Activated naive CD4-positive, alpha-beta T cell treated with anti-CD3 and anti-CD28 coated beads, Interleukin-2, amount 10 ng/mL, durations not matched to agents 7 days and 5 days (primary cell): Measurements from ENCODE around the gene PHF23.

Experiments
- CTCF ChIA-PET: fragments of 350-600 bp; sonication (Branson Sonifier 250); formaldehyde crosslinking; loops from one replicate; lab custom pipeline; 2021; ENCODE audit warnings: antibody characterized with exemption; lab: Charles Lee
- DNase-seq: peaks from one replicate; pipeline ENCODE4 v3.0.0-alpha.2; 2020
- H3K27ac Mint-ChIP-seq: one replicate; pipeline ENCODE4 v1.8.0; 2021; ENCODE audit warnings: mild to moderate bottlenecking, moderate library complexity, mixed read lengths
- H3K27me3 Mint-ChIP-seq: one replicate; pipeline ENCODE4 v1.8.0; 2021; ENCODE audit warnings: mild to moderate bottlenecking, mixed read lengths
- H3K36me3 Mint-ChIP-seq: one replicate; pipeline ENCODE4 v1.8.0; 2021; ENCODE audit warnings: mixed read lengths
- H3K4me1 Mint-ChIP-seq: one replicate; pipeline ENCODE4 v1.8.0; 2021; ENCODE audit warnings: mixed read lengths
- H3K4me3 Mint-ChIP-seq: one replicate; pipeline ENCODE4 v1.8.0; 2021; ENCODE audit warnings: mild to moderate bottlenecking, moderate library complexity, mixed read lengths
- H3K9me3 Mint-ChIP-seq: one replicate; pipeline ENCODE4 v1.8.0; 2021; ENCODE audit warnings: mixed read lengths

PHF23 gene

DNA sequence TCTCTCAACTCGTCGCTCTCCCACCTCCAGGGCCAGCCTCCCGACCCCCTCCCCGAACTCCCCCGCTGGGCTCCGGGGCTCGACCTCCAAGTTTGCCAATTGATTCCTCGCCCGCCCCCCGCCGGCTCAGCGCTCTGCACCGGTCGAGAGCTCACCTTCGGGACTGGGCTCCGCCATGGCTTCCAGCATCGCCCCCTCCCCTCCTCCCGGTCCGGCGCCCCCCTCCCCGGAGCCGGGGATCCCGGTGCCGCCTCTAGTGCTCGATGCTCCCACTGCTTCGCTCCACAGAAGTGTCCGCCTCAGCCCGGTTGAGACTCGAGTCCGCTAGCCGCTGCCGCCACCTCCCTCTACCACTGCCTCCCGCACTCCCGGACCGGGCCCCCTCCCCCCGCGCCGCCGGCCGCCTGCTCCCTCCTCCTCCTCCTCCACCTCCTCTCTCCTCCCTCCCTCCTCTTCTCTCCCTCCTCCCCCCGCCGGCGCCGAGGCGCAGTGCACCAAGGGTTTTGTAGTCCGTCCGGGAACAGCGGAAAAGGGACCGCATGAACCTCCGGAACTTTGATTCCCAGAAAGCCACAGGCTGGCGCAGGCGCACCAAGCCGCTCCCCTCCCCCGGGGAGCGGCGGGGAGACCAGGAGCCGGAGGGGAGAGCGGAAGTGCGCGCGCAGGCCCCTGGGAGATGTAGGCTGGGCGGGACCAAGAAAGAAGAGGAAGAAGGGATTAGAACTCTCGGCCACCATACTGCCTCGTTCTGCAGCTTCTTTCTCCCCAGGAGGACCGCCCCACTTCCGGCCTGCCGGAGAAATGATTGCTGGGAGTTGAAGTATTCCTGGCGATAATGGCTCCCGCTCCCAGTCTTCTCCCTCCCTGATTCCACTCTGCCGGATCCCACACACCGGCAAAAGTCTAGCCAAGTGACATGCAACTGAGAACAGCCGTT lies at the start of gene PHF23:
TSS of gene PHF23 (minus strand) at position 367 of the 937 bp plus-strand sequence. CDS start at position 189, 178 bp downstream.
- CTCF ChIA-PET = interaction anchor here (1.5 to 3.5 kb wide), 3 partner anchors 19 to 57 kb away, joined by 3 to 17 read pairs (median 10); partner anchors contain the start of genes ACADVL and DLG4
- Mint-ChIP-seq H3K36me3 (peaks cover 67% of the 10 kb centered on the region), H3K9me3 (no peaks in the 10 kb centered on the region), H3K27ac (peak within 1 kb of the TSS; percentile 98), H3K4me1 (peaks cover 66% of the 10 kb centered on the region), H3K4me3 (peak within 1 kb of the TSS; percentile 94), H3K27me3 (no peaks in the 10 kb centered on the region)
- DNase-seq = peak; percentile 98

DNA sequence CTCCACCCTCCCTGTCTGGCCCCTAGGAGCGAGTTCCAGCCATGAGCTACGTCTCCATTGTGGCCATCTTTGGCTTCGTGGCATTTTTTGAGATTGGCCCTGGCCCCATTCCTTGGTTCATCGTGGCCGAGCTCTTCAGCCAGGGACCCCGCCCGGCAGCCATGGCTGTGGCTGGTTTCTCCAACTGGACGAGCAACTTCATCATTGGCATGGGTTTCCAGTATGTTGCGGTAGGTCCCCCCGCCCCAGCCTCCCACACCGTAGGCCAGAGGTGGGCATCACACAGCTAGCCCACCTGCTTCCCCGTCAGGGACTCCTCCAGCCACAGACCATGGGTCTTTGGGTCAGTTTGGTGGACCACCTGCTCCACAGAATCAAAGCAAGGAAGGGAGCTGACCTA lies 46.4 kb upstream of the PHF23 start:
- Mint-ChIP-seq H3K9me3 (no peaks in the 10 kb centered on the region), H3K4me1 (peaks cover 19% of the 10 kb centered on the region), H3K27me3 (peaks cover 99% of the 10 kb centered on the region), H3K36me3 (no peaks in the 10 kb centered on the region), H3K4me3 (no peak overlapping the region), H3K27ac (no peak overlapping the region)
- DNase-seq = no peak
- CTCF ChIA-PET = interaction anchor here (0.6 to 10.4 kb wide), 2 partner anchors 12 to 374 kb away, joined by 3 to 78 read pairs; no protein-coding TSS in a partner anchor

DNA sequence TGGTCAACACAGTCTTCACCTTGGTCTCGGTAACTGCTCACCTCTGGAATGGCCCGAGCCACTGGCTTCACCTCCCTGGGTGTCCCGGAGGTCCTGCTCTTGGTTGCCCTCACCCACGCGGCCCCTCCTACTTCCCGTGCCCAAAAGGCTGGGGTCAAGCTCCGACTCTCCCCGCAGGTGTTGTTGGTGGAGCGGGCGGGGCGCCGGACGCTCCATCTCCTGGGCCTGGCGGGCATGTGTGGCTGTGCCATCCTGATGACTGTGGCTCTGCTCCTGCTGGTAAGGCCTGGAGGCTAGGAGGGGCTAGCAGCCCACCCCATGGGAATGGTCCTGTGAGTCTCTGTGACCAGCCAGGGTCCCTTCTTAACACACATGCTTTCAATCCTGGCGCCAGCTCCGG lies 45.7 kb upstream of the PHF23 start:
- Mint-ChIP-seq H3K27me3 (peaks cover 99% of the 10 kb centered on the region), H3K36me3 (no peaks in the 10 kb centered on the region), H3K4me3 (no peak overlapping the region), H3K4me1 (peaks cover 27% of the 10 kb centered on the region), H3K9me3 (no peaks in the 10 kb centered on the region), H3K27ac (no peak overlapping the region)
- no peak for DNase-seq
- CTCF ChIA-PET = interaction anchor here (10.4 kb wide), 1 partner anchor 13 kb away, joined by 78 read pairs; no protein-coding TSS in a partner anchor

DNA sequence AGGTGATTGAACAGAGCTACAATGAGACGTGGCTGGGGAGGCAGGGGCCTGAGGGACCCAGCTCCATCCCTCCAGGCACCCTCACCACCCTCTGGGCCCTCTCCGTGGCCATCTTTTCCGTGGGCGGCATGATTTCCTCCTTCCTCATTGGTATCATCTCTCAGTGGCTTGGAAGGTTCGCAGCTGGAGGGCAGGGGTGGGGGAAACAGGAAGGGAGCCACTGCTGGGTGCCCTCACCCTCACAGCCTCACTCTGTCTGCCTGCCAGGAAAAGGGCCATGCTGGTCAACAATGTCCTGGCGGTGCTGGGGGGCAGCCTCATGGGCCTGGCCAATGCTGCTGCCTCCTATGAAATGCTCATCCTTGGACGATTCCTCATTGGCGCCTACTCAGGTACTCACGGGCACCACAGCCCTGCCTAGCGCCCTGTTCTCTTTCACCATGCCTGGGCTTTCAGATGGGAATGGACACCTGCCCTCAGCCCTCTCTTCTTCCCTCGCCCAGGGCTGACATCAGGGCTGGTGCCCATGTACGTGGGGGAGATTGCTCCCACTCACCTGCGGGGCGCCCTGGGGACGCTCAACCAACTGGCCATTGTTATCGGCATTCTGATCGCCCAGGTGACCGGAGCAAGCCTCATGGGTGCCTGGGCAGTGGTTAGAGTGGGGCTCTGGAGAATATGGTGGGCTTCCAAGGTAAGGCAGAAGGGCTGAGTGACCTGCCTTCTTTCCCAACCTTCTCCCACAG lies 44.4 kb upstream of the PHF23 start:
- peaks cover 89% of the 10 kb centered on the region for H3K27me3 Mint-ChIP-seq
- H3K36me3 Mint-ChIP-seq = no peaks in the 10 kb centered on the region
- H3K27ac Mint-ChIP-seq = no peak overlapping the region
- H3K4me3 Mint-ChIP-seq = no peak overlapping the region
- CTCF ChIA-PET = interaction anchor here (10.4 kb wide), 1 partner anchor 14 kb away, joined by 78 read pairs; no protein-coding TSS in a partner anchor
- H3K4me1 Mint-ChIP-seq = peaks cover 28% of the 10 kb centered on the region
- DNase-seq = no peak
- H3K9me3 Mint-ChIP-seq = no peaks in the 10 kb centered on the region

DNA sequence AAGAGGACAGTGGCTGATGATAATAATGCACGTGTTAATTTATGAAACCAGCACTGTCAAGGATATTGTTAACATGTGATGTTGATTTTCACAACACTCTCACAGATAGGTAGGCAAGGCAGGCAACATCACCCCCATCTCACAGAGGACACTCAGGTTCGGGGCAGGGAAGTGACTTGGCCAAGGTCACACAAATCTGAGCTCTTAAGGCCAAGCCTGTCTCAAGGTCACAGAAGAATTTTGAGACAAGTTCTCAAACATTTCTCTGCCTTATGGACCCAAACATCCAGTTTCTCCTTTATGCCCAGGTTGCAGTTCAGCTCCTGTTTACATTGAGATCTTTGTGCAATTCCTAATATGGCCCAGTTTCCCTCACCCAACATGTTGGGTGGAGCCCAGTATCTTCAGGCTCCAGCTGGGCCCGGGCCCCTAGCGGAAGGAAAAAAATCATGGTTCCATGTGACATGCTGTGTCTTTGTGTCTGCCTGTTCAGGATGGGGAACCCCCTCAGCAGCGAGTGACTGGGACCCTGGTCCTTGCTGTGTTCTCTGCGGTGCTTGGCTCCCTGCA lies 43.6 kb upstream of the PHF23 start:
- no peak for DNase-seq
- H3K9me3 Mint-ChIP-seq = no peaks in the 10 kb centered on the region
- peaks cover 28% of the 10 kb centered on the region for H3K4me1 Mint-ChIP-seq
- H3K36me3 Mint-ChIP-seq = no peaks in the 10 kb centered on the region
- CTCF ChIA-PET = interaction anchor here (1.2 to 10.4 kb wide), 2 partner anchors 15 to 278 kb away, joined by 4 to 78 read pairs; partner anchors contain the start of gene SENP3
- H3K27me3 Mint-ChIP-seq = peaks cover 81% of the 10 kb centered on the region
- H3K27ac Mint-ChIP-seq = no peak overlapping the region
- peak overlapping the region; percentile 3 for H3K4me3 Mint-ChIP-seq

DNA sequence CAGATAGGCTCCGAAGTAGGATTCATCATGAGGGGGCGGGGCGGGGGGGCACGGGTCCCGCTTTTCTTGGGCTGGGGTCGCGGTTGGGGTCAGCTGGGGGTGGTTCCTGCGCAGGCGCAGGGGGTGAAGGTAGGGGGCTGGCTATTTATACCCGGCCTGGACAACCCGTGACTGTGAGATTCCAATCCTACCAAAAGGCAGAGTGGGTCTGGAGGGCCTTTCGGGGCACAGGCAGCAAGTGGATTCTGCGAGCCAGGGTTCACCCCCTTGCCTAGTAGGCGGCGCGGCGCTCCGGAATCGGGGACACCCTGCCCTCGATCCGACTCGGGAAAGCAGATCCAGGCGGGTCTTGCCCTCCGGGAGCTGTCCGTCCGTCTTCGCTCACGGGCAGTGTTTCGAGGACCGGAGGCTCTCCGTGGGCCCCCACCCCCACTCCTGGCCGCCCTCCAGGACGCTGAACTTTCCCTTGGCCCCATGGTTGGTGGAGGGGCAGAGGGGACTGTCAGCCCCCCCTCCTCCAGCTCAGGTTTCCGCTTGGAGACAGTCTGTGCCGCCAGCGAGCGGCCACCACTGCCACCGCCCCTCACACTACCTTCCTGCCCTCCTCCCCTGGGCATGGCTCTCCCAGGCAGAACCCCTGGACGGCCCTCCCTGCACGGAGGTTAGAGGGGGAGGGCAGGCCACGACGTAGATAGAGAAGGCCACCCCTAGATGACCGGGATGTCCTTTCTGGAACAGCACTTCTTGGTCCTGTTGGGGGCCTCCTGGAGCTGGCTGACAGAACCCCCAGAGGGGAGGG lies 42.9 kb upstream of the PHF23 start:
- CTCF ChIA-PET = interaction anchor here (0.6 to 10.4 kb wide), 5 partner anchors 10 to 279 kb away, joined by 3 to 78 read pairs (median 4); partner anchors contain the start of gene SENP3
- H3K4me3 Mint-ChIP-seq = peak overlapping the region; percentile 71
- peaks cover 28% of the 10 kb centered on the region for H3K4me1 Mint-ChIP-seq
- H3K27ac Mint-ChIP-seq = no peak overlapping the region
- no peaks in the 10 kb centered on the region for H3K36me3 Mint-ChIP-seq
- DNase-seq = no peak
- no peaks in the 10 kb centered on the region for H3K9me3 Mint-ChIP-seq
- peaks cover 74% of the 10 kb centered on the region for H3K27me3 Mint-ChIP-seq

DNA sequence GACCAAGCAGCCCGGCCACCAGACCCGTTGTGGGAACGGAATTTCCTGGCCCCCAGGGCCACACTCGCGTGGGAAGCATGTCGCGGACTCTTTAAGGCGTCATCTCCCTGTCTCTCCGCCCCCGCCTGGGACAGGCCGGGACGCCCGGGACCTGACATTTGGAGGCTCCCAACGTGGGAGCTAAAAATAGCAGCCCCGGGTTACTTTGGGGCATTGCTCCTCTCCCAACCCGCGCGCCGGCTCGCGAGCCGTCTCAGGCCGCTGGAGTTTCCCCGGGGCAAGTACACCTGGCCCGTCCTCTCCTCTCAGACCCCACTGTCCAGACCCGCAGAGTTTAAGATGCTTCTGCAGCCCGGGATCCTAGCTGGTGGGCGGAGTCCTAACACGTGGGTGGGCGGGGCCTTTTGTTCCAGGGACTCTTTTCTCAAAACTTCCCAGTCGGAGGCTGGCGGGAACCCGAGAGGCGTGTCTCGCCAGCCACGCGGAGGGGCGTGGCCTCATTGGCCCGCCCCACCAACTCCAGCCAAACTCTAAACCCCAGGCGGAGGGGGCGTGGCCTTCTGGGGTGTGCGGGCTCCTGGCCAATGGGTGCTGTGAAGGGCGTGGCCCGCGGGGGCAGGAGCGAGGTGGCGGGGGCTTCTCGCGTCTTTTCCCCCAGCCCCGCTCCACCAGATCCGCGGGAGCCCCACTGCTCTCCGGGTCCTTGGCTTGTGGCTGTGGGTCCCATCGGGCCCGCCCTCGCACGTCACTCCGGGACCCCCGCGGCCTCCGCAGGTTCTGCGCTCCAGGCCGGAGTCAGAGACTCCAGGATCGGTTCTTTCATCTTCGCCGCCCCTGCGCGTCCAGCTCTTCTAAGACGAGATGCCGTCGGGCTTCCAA lies 42.1 kb upstream of the PHF23 start, which contains the start of gene SLC2A4:
TSS of gene SLC2A4 (plus strand) at position 645 of the 879 bp plus-strand sequence. CDS start at position 862, 217 bp downstream.
- peak; percentile 90 for DNase-seq
- Mint-ChIP-seq H3K9me3 (no peaks in the 10 kb centered on the region), H3K36me3 (no peaks in the 10 kb centered on the region), H3K4me1 (peaks cover 28% of the 10 kb centered on the region), H3K27ac (peak within 1 kb of the TSS; percentile 45), H3K4me3 (peak within 1 kb of the TSS; percentile 71), H3K27me3 (peaks cover 65% of the 10 kb centered on the region)
- CTCF ChIA-PET = interaction anchor here (0.6 to 10.4 kb wide), 6 partner anchors 9 to 280 kb away, joined by 3 to 78 read pairs (median 4); partner anchors contain the start of gene SENP3

DNA sequence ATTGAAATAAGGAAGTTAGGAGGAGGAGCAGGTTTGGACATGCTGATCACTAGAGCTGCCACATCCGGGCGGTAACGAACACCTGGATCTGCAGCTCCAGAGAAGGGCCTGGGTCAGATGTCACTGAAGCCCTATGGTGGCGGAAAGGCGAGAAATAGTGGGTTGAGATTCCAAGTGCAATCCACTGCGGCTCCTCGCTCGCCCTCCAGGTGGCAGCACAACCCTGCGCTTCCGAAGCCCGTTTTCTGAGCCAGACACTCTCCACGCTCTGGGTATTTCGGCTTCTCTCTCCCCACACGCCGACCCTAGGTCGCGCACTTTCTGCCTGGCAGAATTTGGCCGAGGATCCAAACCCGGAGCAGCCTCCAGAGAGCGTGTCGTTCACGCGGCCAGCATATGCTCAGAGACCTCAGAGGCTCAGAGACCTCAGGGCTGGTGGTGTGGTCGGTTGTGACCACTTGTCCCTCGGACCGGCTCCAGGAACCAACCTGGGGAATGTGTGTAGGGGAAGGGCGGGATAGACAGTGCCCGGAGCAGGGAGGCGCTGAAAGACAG lies 41.3 kb upstream of the PHF23 start:
- Mint-ChIP-seq H3K36me3 (no peaks in the 10 kb centered on the region), H3K9me3 (no peaks in the 10 kb centered on the region), H3K27ac (peak overlapping the region; percentile 45), H3K27me3 (peaks cover 61% of the 10 kb centered on the region), H3K4me1 (peaks cover 28% of the 10 kb centered on the region), H3K4me3 (peak overlapping the region; percentile 71)
- peak; percentile 89 for DNase-seq
- CTCF ChIA-PET = interaction anchor here (0.8 to 10.4 kb wide), 5 partner anchors 12 to 280 kb away, joined by 3 to 78 read pairs (median 4); partner anchors contain the start of gene ACAP1

DNA sequence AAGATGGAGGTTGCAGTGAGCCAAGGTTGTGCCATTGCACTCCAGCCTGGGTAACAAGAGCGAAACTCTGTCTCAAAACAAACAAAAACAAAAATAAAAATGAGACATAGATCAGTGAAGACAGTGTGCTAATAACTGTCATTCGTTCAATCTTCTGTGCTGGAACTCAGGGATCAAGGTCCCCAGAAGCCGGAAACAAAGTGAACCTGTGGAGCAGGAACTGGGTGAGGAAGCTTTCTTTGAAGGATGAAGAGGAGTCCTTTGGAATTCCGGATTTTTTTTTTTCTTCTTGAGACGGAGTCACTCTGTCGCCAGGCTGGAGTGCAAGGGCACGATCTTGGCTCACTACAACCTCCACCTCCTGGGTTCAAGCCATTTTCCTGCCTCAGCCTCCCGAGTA lies 40.2 kb upstream of the PHF23 start:
- peaks cover 28% of the 10 kb centered on the region for H3K4me1 Mint-ChIP-seq
- no peaks in the 10 kb centered on the region for H3K9me3 Mint-ChIP-seq
- peaks cover 52% of the 10 kb centered on the region for H3K27me3 Mint-ChIP-seq
- no peak for DNase-seq
- CTCF ChIA-PET = interaction anchor here (0.7 to 10.4 kb wide), 4 partner anchors 10 to 124 kb away, joined by 3 to 78 read pairs (median 4); no protein-coding TSS in a partner anchor
- no peaks in the 10 kb centered on the region for H3K36me3 Mint-ChIP-seq
- H3K27ac Mint-ChIP-seq = no peak overlapping the region
- no peak overlapping the region for H3K4me3 Mint-ChIP-seq

DNA sequence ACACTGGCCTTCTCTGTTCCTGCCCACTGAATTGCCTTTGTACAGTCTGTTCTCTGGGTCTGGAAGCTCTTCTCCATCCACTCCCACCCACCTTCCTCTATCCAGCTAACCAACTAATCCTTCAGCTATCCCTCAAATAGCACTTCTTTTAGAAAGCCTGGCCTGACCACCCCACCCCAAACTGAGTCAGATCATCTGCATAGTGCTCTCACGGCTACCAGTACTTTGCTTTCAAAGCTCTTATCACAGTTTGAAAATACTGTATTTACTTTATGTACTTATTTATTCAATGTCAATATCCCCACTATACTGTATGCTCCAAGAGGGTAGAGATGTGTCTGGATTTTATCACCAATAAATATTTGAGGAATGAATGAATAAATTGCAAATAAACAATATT lies 27.5 kb upstream of the PHF23 start:
- CTCF ChIA-PET = interaction anchor here (1.4 kb wide), 1 partner anchor 30 kb away, joined by 3 read pairs; no protein-coding TSS in a partner anchor

DNA sequence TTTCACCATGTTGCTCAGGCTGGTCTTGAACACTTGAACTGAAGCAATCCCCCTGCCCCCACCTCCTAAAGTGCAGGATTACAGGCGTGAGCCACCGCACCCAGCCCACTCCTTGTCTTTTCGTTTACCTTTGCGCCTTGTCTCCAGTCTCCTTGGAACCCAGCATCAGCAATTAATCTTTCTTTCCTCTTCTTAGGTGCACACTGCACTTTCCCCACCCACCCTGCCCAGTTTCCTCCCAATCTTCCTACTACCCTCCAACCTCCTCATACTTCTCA lies 24.5 kb upstream of the PHF23 start:
- H3K4me3 Mint-ChIP-seq = no peak overlapping the region
- CTCF ChIA-PET = interaction anchor here (0.6 to 0.8 kb wide), 2 partner anchors 218 to 239 kb away, joined by 3 read pairs; no protein-coding TSS in a partner anchor
- H3K36me3 Mint-ChIP-seq = peaks cover 3% of the 10 kb centered on the region
- H3K9me3 Mint-ChIP-seq = no peaks in the 10 kb centered on the region
- peaks cover 80% of the 10 kb centered on the region for H3K27me3 Mint-ChIP-seq
- DNase-seq = no peak
- no peak overlapping the region for H3K27ac Mint-ChIP-seq
- peaks cover 33% of the 10 kb centered on the region for H3K4me1 Mint-ChIP-seq

More for the DNA sequence above, 27.5 kb upstream of the PHF23 start:
- no peak overlapping the region for H3K4me3 Mint-ChIP-seq
- peaks cover 78% of the 10 kb centered on the region for H3K27me3 Mint-ChIP-seq
- DNase-seq = no peak
- peaks cover 24% of the 10 kb centered on the region for H3K4me1 Mint-ChIP-seq
- no peak overlapping the region for H3K27ac Mint-ChIP-seq
- H3K9me3 Mint-ChIP-seq = no peaks in the 10 kb centered on the region
- peaks cover 3% of the 10 kb centered on the region for H3K36me3 Mint-ChIP-seq
